ENCODE data around the gene WHRN.

Gene WHRN

GRCh38 chr9:114446036-114446435 lies 59.2 kb downstream of the WHRN start:
- DNase-seq = no peak
- Histone ChIP-seq H3K14ac (ENCODE audit: low read length) (no peak overlapping the region), H2AK5ac (ENCODE audit: low read length) (no peak overlapping the region), H3K9me3 (ENCODE audit: insufficient read depth, low read depth, low read length) (no peaks in the 10 kb centered on the region), H2BK5ac (ENCODE audit: low read depth, low read length, poor library complexity) (no peak overlapping the region), H3K4me2 (ENCODE audit: low read length) (no peak overlapping the region), H4K8ac (ENCODE audit: low read depth, low read length) (no peak overlapping the region), H3K36me3 (ENCODE audit: control insufficient read depth in 1 of 2, insufficient read depth in 2 of 2, low read length in 2 of 2) (no peaks in the 10 kb centered on the region), H4K12ac (ENCODE audit: low read depth, low read length) (no peak overlapping the region), H3K23ac (ENCODE audit: low read length) (no peak overlapping the region), H3K4me3 (ENCODE audit: low read depth, low read length) (no peak overlapping the region), H3K27ac (ENCODE audit: low read depth, low read length) (no peak overlapping the region), H3K79me1 (ENCODE audit: low read length) (no peaks in the 10 kb centered on the region), H3K4ac (ENCODE audit: low read depth, low read length) (no peak overlapping the region), H2BK120ac (ENCODE audit: insufficient read depth, low read length, poor library complexity) (no peak overlapping the region), H3K4me1 (ENCODE audit: control insufficient read depth in 1 of 2, insufficient read depth in 2 of 2, low read length in 2 of 2) (no peaks in the 10 kb centered on the region), H2AFZ (ENCODE audit: insufficient read depth, low read length, poor library complexity) (no peak overlapping the region), H2BK12ac (ENCODE audit: low read length) (no peak overlapping the region), H4K91ac (ENCODE audit: low read depth, low read length) (no peak overlapping the region), H3K18ac (ENCODE audit: low read length) (no peak overlapping the region), H3K27me3 (ENCODE audit: insufficient read depth, low read length) (no peaks in the 10 kb centered on the region), H3K79me2 (ENCODE audit: control insufficient read depth, insufficient read depth, low read length, poor library complexity) (no peaks in the 10 kb centered on the region), H3K9ac (ENCODE audit: low read length) (no peak overlapping the region)
- WGBS (ENCODE audit: extremely low coverage, insufficient coverage, insufficient read length) = no CpG with 5 or more reads among the region's 4 CpGs

- no peak overlapping the region for H2BK120ac ChIP-seq (ENCODE audit: insufficient read depth, low read length, poor library complexity)
- DNase-seq = no peak
Measured at GRCh38 chr9:114445616-114446015, 59.7 kb downstream of the WHRN start.

GRCh38 chr9:114442022-114442421 lies 63.3 kb downstream of the WHRN start:
- H3K36me3 ChIP-seq (ENCODE audit: control insufficient read depth in 1 of 2, insufficient read depth in 2 of 2, low read length in 2 of 2) = no peaks in the 10 kb centered on the region
- H3K4me3 ChIP-seq (ENCODE audit: low read depth, low read length) = no peak overlapping the region
- H3K27ac ChIP-seq (ENCODE audit: low read depth, low read length) = no peak overlapping the region
- no peak overlapping the region for H2BK12ac ChIP-seq (ENCODE audit: low read length)
- no peak overlapping the region for H3K4ac ChIP-seq (ENCODE audit: low read depth, low read length)
- H3K23ac ChIP-seq (ENCODE audit: low read length) = no peak overlapping the region
- H3K9ac ChIP-seq (ENCODE audit: low read length) = no peak overlapping the region
- H3K79me2 ChIP-seq (ENCODE audit: control insufficient read depth, insufficient read depth, low read length, poor library complexity) = no peaks in the 10 kb centered on the region
- H3K4me1 ChIP-seq (ENCODE audit: control insufficient read depth in 1 of 2, insufficient read depth in 2 of 2, low read length in 2 of 2) = no peaks in the 10 kb centered on the region
- H3K4me2 ChIP-seq (ENCODE audit: low read length) = no peak overlapping the region
- H2BK5ac ChIP-seq (ENCODE audit: low read depth, low read length, poor library complexity) = no peak overlapping the region
- H2AK5ac ChIP-seq (ENCODE audit: low read length) = no peak overlapping the region
- DNase-seq = no peak
- WGBS (ENCODE audit: extremely low coverage, insufficient coverage, insufficient read length) = no CpG with 5 or more reads among the region's 1 CpG
- H3K27me3 ChIP-seq (ENCODE audit: insufficient read depth, low read length) = no peaks in the 10 kb centered on the region
- no peak overlapping the region for H4K91ac ChIP-seq (ENCODE audit: low read depth, low read length)
- H2BK120ac ChIP-seq (ENCODE audit: insufficient read depth, low read length, poor library complexity) = no peak overlapping the region
- H3K79me1 ChIP-seq (ENCODE audit: low read length) = no peaks in the 10 kb centered on the region
- no peak overlapping the region for H4K8ac ChIP-seq (ENCODE audit: low read depth, low read length)
- no peak overlapping the region for H3K18ac ChIP-seq (ENCODE audit: low read length)
- no peak overlapping the region for H3K14ac ChIP-seq (ENCODE audit: low read length)
- H3K9me3 ChIP-seq (ENCODE audit: insufficient read depth, low read depth, low read length) = no peaks in the 10 kb centered on the region
- H2AFZ ChIP-seq (ENCODE audit: insufficient read depth, low read length, poor library complexity) = no peak overlapping the region
- H4K12ac ChIP-seq (ENCODE audit: low read depth, low read length) = no peak overlapping the region

More at GRCh38 chr9:114445616-114446015, 59.7 kb downstream of the WHRN start:
- no peak overlapping the region for H2AFZ ChIP-seq (ENCODE audit: insufficient read depth, low read length, poor library complexity)
- H2AK5ac ChIP-seq (ENCODE audit: low read length) = no peak overlapping the region
- no peak overlapping the region for H2BK12ac ChIP-seq (ENCODE audit: low read length)
- H3K9me3 ChIP-seq (ENCODE audit: insufficient read depth, low read depth, low read length) = no peaks in the 10 kb centered on the region
- no peak overlapping the region for H3K4ac ChIP-seq (ENCODE audit: low read depth, low read length)
- no peak overlapping the region for H3K23ac ChIP-seq (ENCODE audit: low read length)
- H4K8ac ChIP-seq (ENCODE audit: low read depth, low read length) = no peak overlapping the region
- H3K4me3 ChIP-seq (ENCODE audit: low read depth, low read length) = no peak overlapping the region
- no peaks in the 10 kb centered on the region for H3K79me2 ChIP-seq (ENCODE audit: control insufficient read depth, insufficient read depth, low read length, poor library complexity)
- WGBS (ENCODE audit: extremely low coverage, insufficient coverage, insufficient read length) = no CpG with 5 or more reads among the region's 5 CpGs
- H4K91ac ChIP-seq (ENCODE audit: low read depth, low read length) = no peak overlapping the region
- H3K4me1 ChIP-seq (ENCODE audit: control insufficient read depth in 1 of 2, insufficient read depth in 2 of 2, low read length in 2 of 2) = no peaks in the 10 kb centered on the region
- no peak overlapping the region for H2BK5ac ChIP-seq (ENCODE audit: low read depth, low read length, poor library complexity)
- no peak overlapping the region for H3K14ac ChIP-seq (ENCODE audit: low read length)
- H4K12ac ChIP-seq (ENCODE audit: low read depth, low read length) = no peak overlapping the region
- H3K27ac ChIP-seq (ENCODE audit: low read depth, low read length) = no peak overlapping the region
- no peak overlapping the region for H3K4me2 ChIP-seq (ENCODE audit: low read length)
- H3K79me1 ChIP-seq (ENCODE audit: low read length) = no peaks in the 10 kb centered on the region
- no peaks in the 10 kb centered on the region for H3K36me3 ChIP-seq (ENCODE audit: control insufficient read depth in 1 of 2, insufficient read depth in 2 of 2, low read length in 2 of 2)
- no peaks in the 10 kb centered on the region for H3K27me3 ChIP-seq (ENCODE audit: insufficient read depth, low read length)
- H3K18ac ChIP-seq (ENCODE audit: low read length) = no peak overlapping the region
- no peak overlapping the region for H3K9ac ChIP-seq (ENCODE audit: low read length)

GRCh38 chr9:114437401-114437893 lies 67.8 kb downstream of the WHRN start:
- Histone ChIP-seq H4K8ac (ENCODE audit: low read depth, low read length) (no peak overlapping the region), H3K4me1 (ENCODE audit: control insufficient read depth in 1 of 2, insufficient read depth in 2 of 2, low read length in 2 of 2) (no peaks in the 10 kb centered on the region), H2BK12ac (ENCODE audit: low read length) (no peak overlapping the region), H3K23ac (ENCODE audit: low read length) (no peak overlapping the region), H3K4me3 (ENCODE audit: low read depth, low read length) (no peak overlapping the region), H3K36me3 (ENCODE audit: control insufficient read depth in 1 of 2, insufficient read depth in 2 of 2, low read length in 2 of 2) (no peaks in the 10 kb centered on the region), H3K9ac (ENCODE audit: low read length) (no peak overlapping the region), H3K9me3 (ENCODE audit: insufficient read depth, low read depth, low read length) (no peaks in the 10 kb centered on the region), H3K79me1 (ENCODE audit: low read length) (no peaks in the 10 kb centered on the region), H3K79me2 (ENCODE audit: control insufficient read depth, insufficient read depth, low read length, poor library complexity) (no peaks in the 10 kb centered on the region), H3K14ac (ENCODE audit: low read length) (no peak overlapping the region), H3K27ac (ENCODE audit: low read depth, low read length) (no peak overlapping the region), H2AFZ (ENCODE audit: insufficient read depth, low read length, poor library complexity) (no peak overlapping the region), H3K4me2 (ENCODE audit: low read length) (no peak overlapping the region), H3K4ac (ENCODE audit: low read depth, low read length) (no peak overlapping the region), H4K91ac (ENCODE audit: low read depth, low read length) (no peak overlapping the region), H2BK5ac (ENCODE audit: low read depth, low read length, poor library complexity) (no peak overlapping the region), H2AK5ac (ENCODE audit: low read length) (no peak overlapping the region), H2BK120ac (ENCODE audit: insufficient read depth, low read length, poor library complexity) (no peak overlapping the region), H4K12ac (ENCODE audit: low read depth, low read length) (no peak overlapping the region), H3K27me3 (ENCODE audit: insufficient read depth, low read length) (no peaks in the 10 kb centered on the region), H3K18ac (ENCODE audit: low read length) (no peak overlapping the region)
- WGBS (ENCODE audit: extremely low coverage, insufficient coverage, insufficient read length) = no CpG with 5 or more reads among the region's 2 CpGs
- no peak for DNase-seq

All from trophoblast cell (in vitro differentiated cells and primary cell).